NCI-H82 (cell line): ENCODE results near the gene ZNF155.

ENCODE experiments used
- DNase-seq: peaks from one replicate; lab custom pipeline; 2025; lab: John Stamatoyannopoulos, UW

ZNF155 gene

GRCh38 chr19:44003461-44004009 is 19.5 kb downstream of the ZNF155 start:
- peak; percentile 39 for DNase-seq

GRCh38 chr19:44005973-44006372 is 22.0 kb downstream of the ZNF155 start:
- DNase-seq, result no peak

GRCh38 chr19:44007473-44007872 is 23.5 kb downstream of the ZNF155 start:
- no peak for DNase-seq

GRCh38 chr19:44010468-44010867 is 26.5 kb downstream of the ZNF155 start:
- DNase-seq, result no peak

- DNase-seq, result no peak
Measured at GRCh38 chr19:44019498-44019897, 35.5 kb downstream of the ZNF155 start.

- DNase-seq, result no peak
Measured at GRCh38 chr19:44021221-44021620, 37.2 kb downstream of the ZNF155 start.

GRCh38 chr19:44024900-44025216 is 40.9 kb downstream of the ZNF155 start:
- no peak for DNase-seq

GRCh38 chr19:44025217-44025936 is 41.4 kb downstream of the ZNF155 start, which contains the start of gene ZNF222:
Gene ZNF222, plus strand, starts transcription at chr19:44025379. Its CDS starts 58 bp downstream, at chr19:44025437.
- DNase-seq, result peak; percentile 89

- DNase-seq, result no peak
Measured at GRCh38 chr19:44026622-44027021, 42.6 kb downstream of the ZNF155 start.

- no peak for DNase-seq
Measured at GRCh38 chr19:44032001-44032610, 48.1 kb downstream of the ZNF155 start.

GRCh38 chr19:44042147-44042546 is 58.2 kb downstream of the ZNF155 start:
- no peak for DNase-seq
